PFSK-1 (cell line): ENCODE measurements around the gene WFS1.

Experiments
- FOXP2 ChIP-seq: optimal IDR thresholded peaks from 2 replicates; pipeline ENCODE3; 2011; ENCODE audit warnings: borderline replicate concordance, control low read depth, inconsistent platforms; ENCODE audit not compliant: insufficient read depth; ENCODE audit errors: extremely low read length, extremely low read depth
- POLR2AphosphoS5 ChIP-seq: IDR thresholded peaks from 2 replicates; pipeline ENCODE4 v1.6.1; 2012; ENCODE audit warnings: low read depth, mild to moderate bottlenecking, control low read depth, low read length, moderate library complexity
- SIN3A ChIP-seq: IDR thresholded peaks from 2 replicates; pipeline ENCODE4 v1.6.1; 2012; ENCODE audit warnings: mild to moderate bottlenecking, low read length, moderate library complexity, borderline replicate concordance; ENCODE audit not compliant: insufficient read depth
- TAF1 ChIP-seq: IDR thresholded peaks from 2 replicates; pipeline ENCODE4 v1.6.1; 2012; ENCODE audit warnings: low read length, control low read depth, borderline replicate concordance; ENCODE audit not compliant: insufficient read depth
- TF ChIP-seq, protein P1 (sequence below), 2 experiments: IDR thresholded peaks; 2 replicates each; pipeline versions ENCODE4 v1.6.1 to v1.8.0; 2011 to 2012; ENCODE audit warnings: low read depth in 2 of 2, low read length in 2 of 2, control low read depth in 1 of 2, inconsistent platforms in 1 of 2, mild to moderate bottlenecking in 1 of 2, moderate library complexity in 1 of 2; ENCODE audit not compliant: insufficient read depth in 1 of 2

The WFS1 gene

DNA sequence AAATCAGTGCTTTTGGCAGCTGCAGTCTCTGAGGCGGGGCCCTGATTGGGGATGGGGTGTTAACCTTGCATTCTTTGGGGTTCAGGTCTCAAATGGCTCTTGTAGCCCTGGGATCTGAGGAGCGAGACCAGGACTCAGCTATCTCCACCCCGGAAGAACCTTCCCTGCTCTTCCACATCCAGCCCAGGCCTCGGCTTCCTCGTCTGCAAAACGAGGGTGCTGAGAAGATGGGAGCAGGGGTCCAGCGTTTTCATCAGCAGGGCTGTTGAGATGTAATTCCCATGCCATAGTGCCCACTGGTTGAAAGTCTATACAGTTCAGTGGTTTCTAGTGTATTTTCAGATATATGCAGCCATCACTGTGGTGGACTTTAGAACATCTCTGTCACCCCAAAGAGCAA lies 34.6 kb upstream of the WFS1 start:
- no peak for TF ChIP-seq FOXP2

DNA sequence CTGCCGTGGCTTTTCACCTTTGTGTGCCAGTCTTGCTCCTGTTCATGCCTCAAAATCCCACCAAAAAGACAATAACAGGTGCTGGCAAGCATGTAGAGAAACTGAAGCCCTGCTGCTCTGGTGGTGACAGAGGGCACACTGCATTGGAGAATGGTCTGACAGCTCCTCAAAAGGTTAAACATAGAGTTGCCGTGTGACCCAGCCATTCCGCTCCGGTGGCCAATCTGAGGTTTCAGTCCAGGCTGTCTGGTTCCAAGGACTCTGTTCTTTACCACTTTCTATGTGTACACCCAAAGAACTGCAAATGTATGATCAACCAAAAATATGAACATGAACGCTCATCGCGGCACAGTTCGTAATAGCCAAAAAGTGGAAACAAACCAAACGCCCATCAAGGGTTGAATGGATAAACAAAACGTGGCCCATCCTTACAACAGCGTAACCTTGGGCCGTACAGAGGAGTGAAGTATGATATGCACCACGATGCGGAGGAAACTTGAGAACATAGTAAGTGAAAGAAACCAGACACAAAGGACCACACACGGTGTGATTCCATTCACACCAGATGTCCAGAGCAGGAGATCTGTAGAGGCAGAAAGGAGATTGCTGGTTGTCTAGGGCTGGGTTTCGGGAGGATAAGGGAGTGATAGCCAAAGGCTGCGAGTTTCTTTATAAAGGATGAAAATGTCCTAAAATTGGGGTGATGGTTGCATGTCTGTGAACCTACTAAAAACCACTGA lies 33.6 kb upstream of the WFS1 start:
- TF ChIP-seq, protein P1, sequence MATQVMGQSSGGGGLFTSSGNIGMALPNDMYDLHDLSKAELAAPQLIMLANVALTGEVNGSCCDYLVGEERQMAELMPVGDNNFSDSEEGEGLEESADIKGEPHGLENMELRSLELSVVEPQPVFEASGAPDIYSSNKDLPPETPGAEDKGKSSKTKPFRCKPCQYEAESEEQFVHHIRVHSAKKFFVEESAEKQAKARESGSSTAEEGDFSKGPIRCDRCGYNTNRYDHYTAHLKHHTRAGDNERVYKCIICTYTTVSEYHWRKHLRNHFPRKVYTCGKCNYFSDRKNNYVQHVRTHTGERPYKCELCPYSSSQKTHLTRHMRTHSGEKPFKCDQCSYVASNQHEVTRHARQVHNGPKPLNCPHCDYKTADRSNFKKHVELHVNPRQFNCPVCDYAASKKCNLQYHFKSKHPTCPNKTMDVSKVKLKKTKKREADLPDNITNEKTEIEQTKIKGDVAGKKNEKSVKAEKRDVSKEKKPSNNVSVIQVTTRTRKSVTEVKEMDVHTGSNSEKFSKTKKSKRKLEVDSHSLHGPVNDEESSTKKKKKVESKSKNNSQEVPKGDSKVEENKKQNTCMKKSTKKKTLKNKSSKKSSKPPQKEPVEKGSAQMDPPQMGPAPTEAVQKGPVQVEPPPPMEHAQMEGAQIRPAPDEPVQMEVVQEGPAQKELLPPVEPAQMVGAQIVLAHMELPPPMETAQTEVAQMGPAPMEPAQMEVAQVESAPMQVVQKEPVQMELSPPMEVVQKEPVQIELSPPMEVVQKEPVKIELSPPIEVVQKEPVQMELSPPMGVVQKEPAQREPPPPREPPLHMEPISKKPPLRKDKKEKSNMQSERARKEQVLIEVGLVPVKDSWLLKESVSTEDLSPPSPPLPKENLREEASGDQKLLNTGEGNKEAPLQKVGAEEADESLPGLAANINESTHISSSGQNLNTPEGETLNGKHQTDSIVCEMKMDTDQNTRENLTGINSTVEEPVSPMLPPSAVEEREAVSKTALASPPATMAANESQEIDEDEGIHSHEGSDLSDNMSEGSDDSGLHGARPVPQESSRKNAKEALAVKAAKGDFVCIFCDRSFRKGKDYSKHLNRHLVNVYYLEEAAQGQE (IDR thresholded peaks at IDR 0.05; ENCODE audit: insufficient read depth in 1 of 2, low read depth in 2 of 2, low read length in 2 of 2) = no peak
- TF ChIP-seq SIN3A (no peak), FOXP2 (no peak), TAF1 (no peak)

DNA sequence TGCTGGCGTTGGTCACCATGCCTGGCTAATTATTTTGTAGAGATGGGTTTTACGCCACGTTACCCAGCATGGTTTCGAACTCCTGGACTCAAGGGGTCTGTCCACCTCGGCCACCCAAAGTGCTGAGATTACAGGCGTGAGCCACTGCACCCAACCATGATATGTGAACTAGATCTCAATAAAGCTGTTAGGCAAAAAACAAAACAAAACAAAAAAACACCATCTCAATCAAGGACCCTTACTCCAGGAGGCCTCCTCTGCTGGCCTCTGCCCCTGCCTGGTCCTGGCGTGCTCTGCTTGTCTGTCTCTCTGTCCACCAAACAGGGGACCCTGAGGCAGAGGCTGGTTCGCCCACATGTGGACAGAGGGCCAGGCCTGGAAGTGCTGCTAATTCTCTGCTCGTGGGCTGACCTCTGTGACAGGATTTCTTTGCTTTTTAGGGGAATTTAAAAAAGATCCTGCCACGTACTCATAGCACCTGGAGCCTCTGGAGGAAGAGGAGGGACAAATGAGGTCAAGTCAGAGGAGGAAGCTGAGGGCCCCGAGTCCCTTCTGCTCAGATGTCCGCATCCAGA lies 32.7 kb upstream of the WFS1 start:
- TF ChIP-seq TAF1 = no peak
- TF ChIP-seq SIN3A = no peak
- TF ChIP-seq, protein P1 (IDR thresholded peaks at IDR 0.05; ENCODE audit: insufficient read depth in 1 of 2, low read depth in 2 of 2, low read length in 2 of 2) = no peak
- no peak for TF ChIP-seq POLR2AphosphoS5
- no peak for TF ChIP-seq FOXP2

DNA sequence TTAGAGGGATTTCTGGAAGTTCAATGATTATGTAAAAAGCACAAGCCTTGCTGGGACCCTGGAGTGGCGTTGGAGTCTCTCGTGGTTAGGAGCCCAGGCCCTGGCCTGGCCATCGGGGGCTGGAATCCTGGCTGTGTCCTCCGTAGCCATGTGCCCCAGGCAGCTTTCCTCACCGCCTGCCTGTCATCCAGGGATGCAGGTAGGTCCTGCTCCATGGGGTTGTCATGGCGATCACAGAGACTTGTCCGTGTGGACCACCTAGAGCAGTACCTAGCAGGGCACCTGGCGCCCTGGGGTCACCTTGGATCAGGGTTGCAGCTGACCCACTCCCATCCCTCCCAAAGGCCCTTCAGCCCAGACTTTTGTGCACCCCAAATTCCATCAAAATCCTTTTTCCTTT lies 30.2 kb upstream of the WFS1 start:
- TF ChIP-seq SIN3A (no peak), TAF1 (no peak), FOXP2 (no peak), POLR2AphosphoS5 (no peak)
- TF ChIP-seq, protein P1 (IDR thresholded peaks at IDR 0.05; ENCODE audit: insufficient read depth in 1 of 2, low read depth in 2 of 2, low read length in 2 of 2) = no peak

DNA sequence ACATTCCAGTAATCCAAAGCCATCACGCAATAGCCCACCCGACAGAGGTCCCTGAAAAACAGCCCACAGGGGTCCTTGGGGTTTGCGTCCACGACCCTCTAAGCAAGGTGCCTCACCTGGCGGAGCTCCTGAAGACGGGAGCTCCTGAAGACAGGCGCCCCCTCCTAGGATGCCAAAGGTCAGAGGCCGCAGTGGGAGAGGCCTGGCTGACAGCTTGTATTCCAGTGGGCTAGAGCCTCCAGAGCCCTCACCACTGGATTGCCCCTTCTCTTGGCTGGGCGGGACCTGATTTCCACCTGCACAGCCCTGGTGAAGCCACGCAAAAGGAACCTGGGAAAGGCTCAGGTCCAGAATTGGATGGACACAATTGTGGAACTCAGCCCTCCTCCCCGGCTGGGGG lies 29.7 kb upstream of the WFS1 start:
- TF ChIP-seq, protein P1 (IDR thresholded peaks at IDR 0.05; ENCODE audit: insufficient read depth in 1 of 2, low read depth in 2 of 2, low read length in 2 of 2) = no peak
- TF ChIP-seq TAF1 (no peak), FOXP2 (no peak), SIN3A (no peak), POLR2AphosphoS5 (no peak)
